HEK293 (cell line): ENCODE data around the gene SRSF9.
A peak's percentile ranks its signal among the peaks of the same experiment; 100 is the strongest.

Experiments used
- CTCF ChIA-PET: fragments of 350-600 bp; formaldehyde crosslinking; extraction: SDS; loops from one replicate; lab custom pipeline; 2021; ENCODE audit warnings: antibody characterized with exemption; lab: Yijun Ruan, JAX
- POLR2A ChIA-PET: fragments of 300-600 bp; formaldehyde crosslinking; extraction: SDS; loops from one replicate; lab custom pipeline; 2020; ENCODE audit warnings: antibody characterized with exemption, inconsistent platforms; lab: Yijun Ruan, JAX
- H3K27ac ChIP-seq: fragments of 200-500 bp; sonication (Bioruptor generic); 2 replicates; pipeline ENCODE4 v1.5.1; 2014; ENCODE audit warnings: low read depth, low read length, control low read depth, inconsistent platforms; ENCODE audit errors: extremely low read depth
- H3K36me3 ChIP-seq, 2 experiments: fragments of 200-500 bp in 1 of 2; sonication (Bioruptor generic) in 1 of 2; 1 replicate in 1 of 2; 2 replicates in 1 of 2; pipeline ENCODE4 v1.5.1; 2014 to 2017; ENCODE audit warnings: inconsistent platforms in 2 of 2, low read length in 2 of 2; ENCODE audit not compliant: control insufficient read depth in 2 of 2, insufficient read depth in 1 of 2
- H3K4me1 ChIP-seq: fragments of 200-500 bp; sonication (Bioruptor generic); 2 replicates; pipeline ENCODE4 v1.5.1; 2014; ENCODE audit warnings: mild to moderate bottlenecking, low read length, inconsistent platforms; ENCODE audit not compliant: control insufficient read depth, insufficient read depth
- H3K4me3 ChIP-seq: 2 replicates; pipeline ENCODE4 v1.5.1; 2011; ENCODE audit warnings: low read depth, mild to moderate bottlenecking, control low read depth, low read length, moderate library complexity
- H3K9me3 ChIP-seq: fragments of 200-500 bp; sonication (Bioruptor generic); 2 replicates; pipeline ENCODE4 v1.5.1; 2014; ENCODE audit warnings: low read depth, low read length, inconsistent platforms; ENCODE audit not compliant: control insufficient read depth, insufficient read depth
- BCL11A ChIP-seq: fragments of 450-650 bp; formaldehyde crosslinking; IDR thresholded peaks from 2 replicates; pipeline ENCODE4 v1.5.1; 2016; ENCODE audit warnings: low read depth, missing biosample characterization, missing genetic modification characterization
- BCL11B ChIP-seq: fragments of 450-650 bp; formaldehyde crosslinking; IDR thresholded peaks from 2 replicates; pipeline ENCODE4 v1.5.1; 2016; ENCODE audit warnings: low read depth, missing biosample characterization, missing genetic modification characterization
- GLI2 ChIP-seq: fragments of 450-650 bp; formaldehyde crosslinking; IDR thresholded peaks from 2 replicates; pipeline ENCODE4; 2017; ENCODE audit warnings: missing biosample characterization, missing genetic modification characterization, low read depth, borderline replicate concordance
- GLI4 ChIP-seq: fragments of 450-650 bp; formaldehyde crosslinking; IDR thresholded peaks from 2 replicates; pipeline ENCODE4 v1.5.1; 2016; ENCODE audit warnings: missing biosample characterization, missing genetic modification characterization
- KLF7 ChIP-seq: fragments of 450-650 bp; formaldehyde crosslinking; IDR thresholded peaks from 2 replicates; pipeline ENCODE4 v1.5.1; 2016; ENCODE audit warnings: missing biosample characterization, missing genetic modification characterization, borderline replicate concordance
- SCRT1 ChIP-seq: fragments of 450-650 bp; formaldehyde crosslinking; IDR thresholded peaks from 2 replicates; pipeline ENCODE4 v1.5.1; 2016; ENCODE audit warnings: missing biosample characterization, missing genetic modification characterization, borderline replicate concordance
- WT1 ChIP-seq: fragments of 450-650 bp; formaldehyde crosslinking; IDR thresholded peaks from 2 replicates; pipeline ENCODE4 v1.5.1; 2016; ENCODE audit warnings: missing biosample characterization, missing genetic modification characterization
- ZBTB7A ChIP-seq: fragments of 450-650 bp; formaldehyde crosslinking; IDR thresholded peaks from 2 replicates; pipeline ENCODE4 v1.5.1; 2016; ENCODE audit warnings: low read depth, missing biosample characterization, missing genetic modification characterization
- ZFP3 ChIP-seq: fragments of 450-650 bp; formaldehyde crosslinking; IDR thresholded peaks from 2 replicates; pipeline ENCODE4 v1.5.1; 2016; ENCODE audit warnings: low read depth, missing biosample characterization, missing genetic modification characterization
- ZNF133 ChIP-seq: fragments of 450-650 bp; formaldehyde crosslinking; IDR thresholded peaks from 2 replicates; pipeline ENCODE4 v1.5.1; 2016; ENCODE audit warnings: missing biosample characterization, missing genetic modification characterization
- ZNF169 ChIP-seq: fragments of 450-650 bp; formaldehyde crosslinking; IDR thresholded peaks from 2 replicates; pipeline ENCODE4 v1.5.1; 2016; ENCODE audit warnings: missing biosample characterization, missing genetic modification characterization
- ZNF335 ChIP-seq: fragments of 450-650 bp; formaldehyde crosslinking; conservative IDR thresholded peaks from 2 replicates; pipeline ENCODE4 v1.5.1; 2016; ENCODE audit warnings: missing biosample characterization, missing genetic modification characterization
- ZNF350 ChIP-seq: fragments of 450-650 bp; formaldehyde crosslinking; IDR thresholded peaks from 2 replicates; pipeline ENCODE4 v1.5.0; 2017; ENCODE audit warnings: missing biosample characterization, mild to moderate bottlenecking, missing genetic modification characterization
- ZNF366 ChIP-seq: fragments of 450-650 bp; formaldehyde crosslinking; conservative IDR thresholded peaks from 2 replicates; pipeline ENCODE4 v1.5.1; 2016; ENCODE audit warnings: missing biosample characterization, missing genetic modification characterization
- ZNF37A ChIP-seq: fragments of 450-650 bp; IDR thresholded peaks from 2 replicates; pipeline ENCODE4 v1.5.1; 2018; ENCODE audit warnings: missing biosample characterization, missing genetic modification characterization
- ZNF391 ChIP-seq: fragments of 450-650 bp; formaldehyde crosslinking; IDR thresholded peaks from 2 replicates; pipeline ENCODE4 v1.5.1; 2016; ENCODE audit warnings: low read depth, missing biosample characterization, missing genetic modification characterization, borderline replicate concordance
- ZNF394 ChIP-seq: fragments of 450-650 bp; formaldehyde crosslinking; IDR thresholded peaks from 2 replicates; pipeline ENCODE4 v1.5.1; 2016; ENCODE audit warnings: missing biosample characterization, missing genetic modification characterization, mild to moderate bottlenecking, moderate library complexity, borderline replicate concordance
- ZNF404 ChIP-seq: fragments of 450-650 bp; formaldehyde crosslinking; IDR thresholded peaks from 2 replicates; pipeline ENCODE4 v1.5.1; 2017; ENCODE audit warnings: missing biosample characterization, missing genetic modification characterization
- ZNF473 ChIP-seq: fragments of 450-650 bp; formaldehyde crosslinking; IDR thresholded peaks from 2 replicates; pipeline ENCODE4 v1.5.1; 2017; ENCODE audit warnings: missing biosample characterization, missing genetic modification characterization
- ZNF544 ChIP-seq: fragments of 450-650 bp; formaldehyde crosslinking; IDR thresholded peaks from 2 replicates; pipeline ENCODE4 v1.5.0; 2017; ENCODE audit warnings: missing biosample characterization, missing genetic modification characterization
- ZNF555 ChIP-seq: fragments of 450-650 bp; formaldehyde crosslinking; conservative IDR thresholded peaks from 2 replicates; pipeline ENCODE4 v1.5.1; 2017; ENCODE audit warnings: missing biosample characterization, mild to moderate bottlenecking, missing genetic modification characterization, inconsistent platforms
- ZNF560 ChIP-seq: fragments of 450-650 bp; formaldehyde crosslinking; IDR thresholded peaks from 2 replicates; pipeline ENCODE4 v1.5.1; 2017; ENCODE audit warnings: missing biosample characterization, missing genetic modification characterization, borderline replicate concordance
- ZNF580 ChIP-seq: fragments of 450-650 bp; formaldehyde crosslinking; IDR thresholded peaks from 2 replicates; pipeline ENCODE4 v1.5.1; 2016; ENCODE audit warnings: missing biosample characterization, missing genetic modification characterization
- ZNF585B ChIP-seq: fragments of 450-650 bp; formaldehyde crosslinking; IDR thresholded peaks from 2 replicates; pipeline ENCODE4 v1.5.1; 2016; ENCODE audit warnings: missing biosample characterization, missing genetic modification characterization
- ZNF621 ChIP-seq: fragments of 450-650 bp; formaldehyde crosslinking; IDR thresholded peaks from 2 replicates; pipeline ENCODE4 v1.5.1; 2017; ENCODE audit warnings: missing biosample characterization, missing genetic modification characterization
- ZNF623 ChIP-seq: fragments of 450-650 bp; formaldehyde crosslinking; IDR thresholded peaks from 2 replicates; pipeline ENCODE4 v1.5.1; 2016; ENCODE audit warnings: missing biosample characterization, missing genetic modification characterization
- ZNF624 ChIP-seq: fragments of 450-650 bp; formaldehyde crosslinking; IDR thresholded peaks from 2 replicates; pipeline ENCODE4 v1.5.1; 2017; ENCODE audit warnings: missing biosample characterization, missing genetic modification characterization
- ZNF768 ChIP-seq: fragments of 450-650 bp; formaldehyde crosslinking; IDR thresholded peaks from 2 replicates; pipeline ENCODE4 v1.5.1; 2018; ENCODE audit warnings: missing biosample characterization, mild to moderate bottlenecking, missing genetic modification characterization
- ZNF785 ChIP-seq: fragments of 450-650 bp; formaldehyde crosslinking; IDR thresholded peaks from 2 replicates; pipeline ENCODE4 v1.5.1; 2016; ENCODE audit warnings: missing biosample characterization, missing genetic modification characterization
- ZSCAN23 ChIP-seq: fragments of 450-650 bp; formaldehyde crosslinking; IDR thresholded peaks from 2 replicates; pipeline ENCODE4 v1.5.1; 2016; ENCODE audit warnings: missing biosample characterization, missing genetic modification characterization
- ZSCAN4 ChIP-seq: fragments of 450-650 bp; formaldehyde crosslinking; IDR thresholded peaks from 2 replicates; pipeline ENCODE4 v1.5.1; 2017; ENCODE audit warnings: missing biosample characterization, missing genetic modification characterization
- ZXDB ChIP-seq: fragments of 450-650 bp; formaldehyde crosslinking; IDR thresholded peaks from 2 replicates; pipeline ENCODE4 v1.5.1; 2016; ENCODE audit warnings: missing biosample characterization, missing genetic modification characterization
- TF ChIP-seq, protein P1 (sequence below): fragments of 450-650 bp; formaldehyde crosslinking; IDR thresholded peaks from 2 replicates; pipeline ENCODE4 v1.5.1; 2017; ENCODE audit warnings: missing biosample characterization, missing genetic modification characterization

SRSF9 gene

DNA sequence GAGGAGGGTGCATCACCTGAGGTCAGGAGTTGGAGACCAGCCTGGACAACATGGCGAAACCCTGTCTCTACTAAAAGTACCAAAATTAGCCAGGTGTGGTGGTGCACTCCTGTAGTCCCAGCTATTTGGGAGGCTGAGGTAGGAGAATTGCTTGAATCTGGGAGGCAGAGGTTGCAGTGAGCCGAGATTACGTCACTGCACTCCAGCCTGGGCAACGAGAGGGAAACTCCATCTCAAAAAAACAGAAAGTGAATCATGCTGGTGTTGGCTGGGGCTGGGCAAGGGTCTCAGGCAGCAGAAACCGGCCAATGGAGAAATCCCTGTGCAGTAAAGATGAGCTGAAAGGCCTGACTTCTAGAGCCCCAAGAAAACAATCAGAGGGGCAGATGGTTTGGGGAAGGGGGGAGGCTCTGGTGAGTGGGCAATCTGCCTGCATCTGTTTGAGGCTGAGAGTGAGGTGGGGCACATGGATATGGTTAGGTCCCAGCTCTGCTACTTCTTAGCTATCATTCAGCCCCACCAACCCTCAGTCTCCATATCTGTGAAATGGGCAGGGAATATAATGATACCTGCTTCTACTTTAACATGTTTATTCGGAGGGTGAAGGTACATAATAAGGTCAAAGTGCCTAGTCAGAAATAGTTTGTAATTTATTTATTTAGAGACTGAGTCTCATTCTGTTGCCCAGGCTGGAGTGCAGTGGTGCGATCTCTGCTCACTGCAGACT lies 52.9 kb downstream of the SRSF9 start:
- Histone ChIP-seq H3K4me3 (no peak overlapping the region), H3K27ac (no peak overlapping the region), H3K9me3 (no peaks in the 10 kb centered on the region), H3K36me3 (no peaks in the 10 kb centered on the region), H3K4me1 (0 out of 2 replicates have a peak, but pooled peaks cover 3% of the 10 kb centered on the region)
- TF ChIP-seq ZNF133 (tag by site-specific recombination) (no peak), ZNF785 (tag by site-specific recombination) (no peak), ZNF621 (tag by site-specific recombination) (no peak), ZNF624 (no peak), ZNF560 (no peak), ZFP3 (tag by site-specific recombination) (no peak), GLI4 (tag by site-specific recombination) (no peak), ZNF404 (no peak), BCL11A (tag by site-specific recombination) (no peak), GLI2 (tag by site-specific recombination) (no peak), ZNF555 (tag by site-specific recombination) (no peak), ZSCAN23 (no peak), ZNF37A (tag by site-specific recombination) (no peak), ZBTB7A (tag by site-specific recombination) (no peak), ZNF623 (no peak), ZNF585B (tag by site-specific recombination) (no peak), ZXDB (tag by site-specific recombination) (no peak), BCL11B (tag by site-specific recombination) (no peak)
- CTCF ChIA-PET = interaction anchor here (0.6 to 1.1 kb wide), 3 partner anchors 15 to 189 kb away, joined by 3 to 4 read pairs (median 3); no protein-coding TSS in a partner anchor
- POLR2A ChIA-PET = interaction anchor here (0.6 kb wide), 1 partner anchor 29 kb away, joined by 3 read pairs; no protein-coding TSS in a partner anchor

GRCh38 chr12:120413901-120414695 lies 55.5 kb downstream of the SRSF9 start:
- no peaks in the 10 kb centered on the region for H3K36me3 ChIP-seq
- H3K9me3 ChIP-seq = no peaks in the 10 kb centered on the region
- POLR2A ChIA-PET = interaction anchor here (0.6 kb wide), 1 partner anchor 66 kb away, joined by 4 read pairs; no protein-coding TSS in a partner anchor
- 0 out of 2 replicates have a peak, but pooled peaks cover 3% of the 10 kb centered on the region for H3K4me1 ChIP-seq
- CTCF ChIA-PET = interaction anchor here (0.6 to 1.6 kb wide), 3 partner anchors 11 to 47 kb away, joined by 5 read pairs; no protein-coding TSS in a partner anchor
- H3K4me3 ChIP-seq = no peak overlapping the region
- H3K27ac ChIP-seq = peak overlapping the region; percentile 71
- peak; percentile 53 for TF ChIP-seq ZNF335
- TF ChIP-seq ZNF768 (tag by site-specific recombination) = no peak; the same call in 1 of the 2 replicates
- 0 out of 2 replicates have a peak, but pooled peaks have one; percentile 13 for TF ChIP-seq ZNF785 (tag by site-specific recombination)
- TF ChIP-seq ZNF391 (tag by site-specific recombination) = no peak
- TF ChIP-seq ZNF473 (tag by site-specific recombination) = peak; percentile 47; the same call in 1 of the 2 replicates
- no peak for TF ChIP-seq ZNF366 (tag by site-specific recombination)
- no peak for TF ChIP-seq ZNF169
- TF ChIP-seq ZNF394 (tag by site-specific recombination) = no peak
- no peak for TF ChIP-seq SCRT1 (tag by site-specific recombination)
- no peak for TF ChIP-seq ZNF544 (tag by site-specific recombination)
- TF ChIP-seq ZNF585B (tag by site-specific recombination) = no peak
- TF ChIP-seq, protein P1, sequence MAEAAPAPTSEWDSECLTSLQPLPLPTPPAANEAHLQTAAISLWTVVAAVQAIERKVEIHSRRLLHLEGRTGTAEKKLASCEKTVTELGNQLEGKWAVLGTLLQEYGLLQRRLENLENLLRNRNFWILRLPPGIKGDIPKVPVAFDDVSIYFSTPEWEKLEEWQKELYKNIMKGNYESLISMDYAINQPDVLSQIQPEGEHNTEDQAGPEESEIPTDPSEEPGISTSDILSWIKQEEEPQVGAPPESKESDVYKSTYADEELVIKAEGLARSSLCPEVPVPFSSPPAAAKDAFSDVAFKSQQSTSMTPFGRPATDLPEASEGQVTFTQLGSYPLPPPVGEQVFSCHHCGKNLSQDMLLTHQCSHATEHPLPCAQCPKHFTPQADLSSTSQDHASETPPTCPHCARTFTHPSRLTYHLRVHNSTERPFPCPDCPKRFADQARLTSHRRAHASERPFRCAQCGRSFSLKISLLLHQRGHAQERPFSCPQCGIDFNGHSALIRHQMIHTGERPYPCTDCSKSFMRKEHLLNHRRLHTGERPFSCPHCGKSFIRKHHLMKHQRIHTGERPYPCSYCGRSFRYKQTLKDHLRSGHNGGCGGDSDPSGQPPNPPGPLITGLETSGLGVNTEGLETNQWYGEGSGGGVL (tag by site-specific recombination) = peak; percentile 44
- TF ChIP-seq KLF7 (tag by site-specific recombination) = peak; percentile 20; the same call in 1 of the 2 replicates
- TF ChIP-seq ZSCAN4 (tag by site-specific recombination) = peak; percentile 92
- no peak for TF ChIP-seq ZNF350 (tag by site-specific recombination)
- no peak for TF ChIP-seq WT1
- TF ChIP-seq ZNF580 = 0 out of 2 replicates have a peak, but pooled peaks have one; percentile 24
